ENCODE data around the gene ZCCHC14.
A peak's percentile ranks its signal among the peaks of the same experiment; 100 is the strongest.

Gene ZCCHC14

GRCh38 chr16:87492721-87493607 lies at the start of gene ZCCHC14:
Gene ZCCHC14 (minus strand): TSS chr16:87493024. CDS start chr16:87492238, 786 bp downstream.
- DNase-seq (ENCODE audit: low spot score), result peak; percentile 96

DNA sequence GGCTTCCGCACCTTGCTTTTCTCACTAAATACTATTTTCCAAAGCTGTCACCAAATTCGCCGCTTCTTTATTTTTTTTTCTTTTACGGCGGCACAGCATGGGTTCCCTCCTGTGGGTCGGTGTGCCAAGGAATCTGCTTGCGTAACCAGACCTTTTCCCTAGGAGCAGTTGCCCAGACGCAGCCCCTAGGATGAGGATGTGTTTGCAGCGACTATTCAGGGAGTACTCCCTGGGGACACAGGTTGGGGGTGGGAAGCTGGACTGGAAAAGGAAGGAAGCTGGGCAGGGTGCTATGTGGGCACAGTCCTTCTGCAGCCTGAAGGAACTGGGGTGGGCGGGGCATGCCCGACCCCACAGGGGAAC lies 49.0 kb upstream of the ZCCHC14 start:
- DNase-seq (ENCODE audit: low spot score), result no peak

- no peak for DNase-seq (ENCODE audit: low spot score)
Measured at GRCh38 chr16:87541147-87541871, 48.5 kb upstream of the ZCCHC14 start.

GRCh38 chr16:87540897-87541146 lies 48.0 kb upstream of the ZCCHC14 start:
- DNase-seq (ENCODE audit: low spot score), result no peak

GRCh38 chr16:87540072-87540896 lies 47.5 kb upstream of the ZCCHC14 start:
- DNase-seq (ENCODE audit: low spot score), result no peak

GRCh38 chr16:87539113-87539512 lies 46.3 kb upstream of the ZCCHC14 start:
- no peak for DNase-seq (ENCODE audit: low spot score)

DNA sequence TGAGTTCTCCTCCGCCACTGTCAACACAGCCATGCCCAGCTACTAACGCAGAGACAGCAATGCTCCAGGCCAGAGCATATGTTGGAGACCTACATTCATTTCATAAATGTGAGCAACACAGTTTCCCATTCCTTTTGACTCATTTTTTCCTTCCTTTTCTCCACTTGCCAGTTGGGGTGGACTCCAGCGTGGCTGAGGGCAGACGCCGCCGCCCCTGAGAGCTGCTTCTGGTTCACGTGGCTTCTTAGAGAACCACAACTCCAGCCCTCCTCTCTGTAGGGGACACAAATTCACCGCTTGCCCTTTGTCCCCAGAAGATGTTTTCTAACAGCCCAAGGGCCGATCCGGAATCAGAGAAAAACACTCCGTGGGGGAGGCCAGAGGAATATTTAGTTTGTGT lies 45.8 kb upstream of the ZCCHC14 start:
- no peak for DNase-seq (ENCODE audit: low spot score)

GRCh38 chr16:87538160-87538559 lies 45.3 kb upstream of the ZCCHC14 start:
- DNase-seq (ENCODE audit: low spot score), result no peak

DNA sequence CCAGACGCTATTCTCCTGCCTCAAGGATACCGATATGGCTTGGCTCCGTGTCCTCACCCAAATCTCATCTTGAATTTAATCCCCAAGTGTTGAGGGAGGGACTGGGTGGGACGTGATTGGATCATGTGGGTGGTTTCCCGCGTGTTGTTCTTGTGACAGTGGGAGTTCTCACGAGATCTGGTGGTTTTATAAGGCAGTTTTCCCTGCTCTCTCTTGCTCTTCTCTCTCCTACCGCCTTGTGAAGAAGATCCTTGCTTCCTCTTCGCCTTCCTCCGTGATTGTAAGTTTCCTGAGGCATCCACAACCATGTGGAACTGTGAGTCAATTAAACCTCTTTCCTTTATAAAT lies 43.9 kb upstream of the ZCCHC14 start:
- no peak for DNase-seq (ENCODE audit: low spot score)

GRCh38 chr16:87535855-87536794 lies 43.3 kb upstream of the ZCCHC14 start:
- DNase-seq (ENCODE audit: low spot score), result no peak

DNA sequence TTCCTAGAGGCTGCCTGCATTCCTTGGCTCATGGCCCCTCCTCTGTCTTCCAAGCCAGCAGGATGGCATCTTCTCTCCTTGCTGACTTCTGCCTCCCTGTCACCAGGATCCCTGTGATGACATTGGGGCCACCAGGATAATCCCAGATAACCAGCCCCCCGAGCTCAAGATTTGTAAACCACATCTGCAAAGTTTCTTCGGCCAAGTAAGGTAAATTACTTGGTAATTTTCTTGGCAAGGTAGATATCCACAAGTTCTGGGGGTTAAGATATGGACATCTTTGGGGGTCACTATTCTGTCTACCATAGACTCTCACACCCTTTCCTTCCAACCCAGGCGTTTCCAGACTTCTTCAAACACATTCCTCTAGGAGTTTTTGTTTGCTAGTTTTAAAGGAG lies 42.6 kb upstream of the ZCCHC14 start:
- DNase-seq (ENCODE audit: low spot score), result no peak

GRCh38 chr16:87534751-87535150 lies 41.9 kb upstream of the ZCCHC14 start:
- no peak for DNase-seq (ENCODE audit: low spot score)

GRCh38 chr16:87534030-87534653 lies 41.3 kb upstream of the ZCCHC14 start:
- no peak for DNase-seq (ENCODE audit: low spot score)

DNA sequence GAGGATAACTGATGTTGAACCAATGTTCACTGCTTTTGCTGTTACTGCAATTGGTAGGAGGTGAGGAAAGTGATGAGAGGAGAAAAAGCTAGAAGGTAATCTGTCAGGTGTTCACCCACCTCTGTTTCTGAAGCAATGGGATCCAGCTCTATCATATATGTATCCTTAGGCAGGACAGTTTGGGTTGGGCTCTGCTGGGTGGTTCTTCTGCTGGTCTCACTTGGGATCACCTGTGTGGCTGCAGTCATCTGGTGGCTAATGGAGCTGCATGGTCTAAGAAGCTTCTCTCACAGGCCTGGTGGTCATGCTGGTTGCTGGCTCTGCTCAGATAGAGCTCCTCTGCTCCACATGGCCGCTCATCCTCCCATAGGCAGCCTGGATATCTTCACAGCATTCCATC lies 40.2 kb upstream of the ZCCHC14 start:
- no peak for DNase-seq (ENCODE audit: low spot score)

- no peak for DNase-seq (ENCODE audit: low spot score)
Measured at GRCh38 chr16:87531418-87531817, 38.6 kb upstream of the ZCCHC14 start.

GRCh38 chr16:87528690-87529579 lies 36.1 kb upstream of the ZCCHC14 start:
- DNase-seq (ENCODE audit: low spot score), result no peak

DNA sequence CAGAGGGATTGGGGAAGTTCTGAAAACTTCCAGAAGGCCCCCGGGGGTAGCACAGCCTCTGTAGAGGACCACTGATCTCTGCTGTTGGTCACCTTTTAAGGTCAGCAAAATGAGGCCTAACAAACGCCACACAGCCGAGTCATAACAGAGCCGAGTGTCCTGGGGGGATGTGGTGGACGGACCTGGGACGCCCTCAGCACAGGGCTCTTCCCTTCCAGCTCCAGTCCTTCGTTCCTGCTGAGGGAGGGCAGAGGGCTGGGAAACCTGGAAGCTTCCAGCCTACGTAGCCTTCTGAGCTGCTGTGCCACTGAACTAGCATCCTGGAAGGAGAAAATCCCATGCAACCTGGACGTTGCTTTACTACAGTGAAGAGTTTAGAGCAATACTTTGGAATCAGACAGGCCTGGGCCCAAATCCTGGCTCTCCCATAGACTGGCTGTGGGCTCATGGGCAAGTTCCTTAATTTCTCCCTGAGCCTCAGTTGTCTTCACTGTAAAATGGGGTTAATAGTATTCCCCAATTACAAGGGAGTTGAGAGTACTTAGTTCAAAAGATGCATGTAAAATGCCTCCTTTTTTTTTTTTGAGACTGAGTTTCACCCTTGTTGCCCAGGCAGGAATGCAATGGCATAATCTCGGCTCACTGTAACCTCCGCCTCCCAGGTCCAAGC lies 34.4 kb upstream of the ZCCHC14 start:
- DNase-seq (ENCODE audit: low spot score), result no peak

- DNase-seq (ENCODE audit: low spot score), result no peak
Measured at GRCh38 chr16:87526238-87526947, 33.6 kb upstream of the ZCCHC14 start.

GRCh38 chr16:87525352-87525751 lies 32.5 kb upstream of the ZCCHC14 start:
- DNase-seq (ENCODE audit: low spot score), result no peak

All from RKO (cell line).